ENCODE data around the gene CDH12.

DNA sequence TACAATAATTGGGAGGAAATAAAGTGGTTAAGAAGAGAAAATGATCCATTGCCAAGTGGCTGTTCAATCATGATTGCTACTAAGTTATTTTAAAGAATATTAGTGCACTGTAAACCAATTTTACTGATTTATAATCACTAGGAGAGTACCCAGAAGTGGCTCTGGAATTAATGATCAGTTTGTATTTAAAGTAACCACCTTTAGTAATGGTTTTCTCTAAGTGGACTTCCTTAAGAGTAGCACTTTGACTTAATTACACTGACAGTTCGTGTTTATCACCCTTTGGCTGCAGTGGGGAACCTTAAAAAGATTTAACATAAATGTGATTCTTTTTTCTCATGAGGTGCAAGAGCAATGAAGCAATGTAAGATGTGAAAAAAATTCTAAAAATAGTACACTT lies 310.8 kb downstream of the CDH12 start:
- TF ChIP-seq PPARA (CRISPR knock-in tag; IDR thresholded peaks at IDR 0.05; ENCODE audit: borderline replicate concordance), result no peak
- TF ChIP-seq, protein P1, sequence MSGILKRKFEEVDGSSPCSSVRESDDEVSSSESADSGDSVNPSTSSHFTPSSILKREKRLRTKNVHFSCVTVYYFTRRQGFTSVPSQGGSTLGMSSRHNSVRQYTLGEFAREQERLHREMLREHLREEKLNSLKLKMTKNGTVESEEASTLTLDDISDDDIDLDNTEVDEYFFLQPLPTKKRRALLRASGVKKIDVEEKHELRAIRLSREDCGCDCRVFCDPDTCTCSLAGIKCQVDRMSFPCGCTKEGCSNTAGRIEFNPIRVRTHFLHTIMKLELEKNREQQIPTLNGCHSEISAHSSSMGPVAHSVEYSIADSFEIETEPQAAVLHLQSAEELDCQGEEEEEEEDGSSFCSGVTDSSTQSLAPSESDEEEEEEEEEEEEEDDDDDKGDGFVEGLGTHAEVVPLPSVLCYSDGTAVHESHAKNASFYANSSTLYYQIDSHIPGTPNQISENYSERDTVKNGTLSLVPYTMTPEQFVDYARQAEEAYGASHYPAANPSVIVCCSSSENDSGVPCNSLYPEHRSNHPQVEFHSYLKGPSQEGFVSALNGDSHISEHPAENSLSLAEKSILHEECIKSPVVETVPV (CRISPR knock-in tag; IDR thresholded peaks at IDR 0.05), result no peak
- TF ChIP-seq, protein P2, sequence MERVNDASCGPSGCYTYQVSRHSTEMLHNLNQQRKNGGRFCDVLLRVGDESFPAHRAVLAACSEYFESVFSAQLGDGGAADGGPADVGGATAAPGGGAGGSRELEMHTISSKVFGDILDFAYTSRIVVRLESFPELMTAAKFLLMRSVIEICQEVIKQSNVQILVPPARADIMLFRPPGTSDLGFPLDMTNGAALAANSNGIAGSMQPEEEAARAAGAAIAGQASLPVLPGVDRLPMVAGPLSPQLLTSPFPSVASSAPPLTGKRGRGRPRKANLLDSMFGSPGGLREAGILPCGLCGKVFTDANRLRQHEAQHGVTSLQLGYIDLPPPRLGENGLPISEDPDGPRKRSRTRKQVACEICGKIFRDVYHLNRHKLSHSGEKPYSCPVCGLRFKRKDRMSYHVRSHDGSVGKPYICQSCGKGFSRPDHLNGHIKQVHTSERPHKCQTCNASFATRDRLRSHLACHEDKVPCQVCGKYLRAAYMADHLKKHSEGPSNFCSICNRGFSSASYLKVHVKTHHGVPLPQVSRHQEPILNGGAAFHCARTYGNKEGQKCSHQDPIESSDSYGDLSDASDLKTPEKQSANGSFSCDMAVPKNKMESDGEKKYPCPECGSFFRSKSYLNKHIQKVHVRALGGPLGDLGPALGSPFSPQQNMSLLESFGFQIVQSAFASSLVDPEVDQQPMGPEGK (CRISPR knock-in tag; IDR thresholded peaks at IDR 0.05; ENCODE audit: borderline replicate concordance), result no peak
- no peak for TF ChIP-seq ARNTL (CRISPR knock-in tag; IDR thresholded peaks at IDR 0.05; ENCODE audit: borderline replicate concordance, low read depth)
- TF ChIP-seq TOX (CRISPR knock-in tag; IDR thresholded peaks at IDR 0.05; ENCODE audit: borderline replicate concordance), result no peak
- TF ChIP-seq ZFP3 (CRISPR knock-in tag; IDR thresholded peaks at IDR 0.05), result no peak
- no peak for TF ChIP-seq ZC3H10 (CRISPR knock-in tag; IDR thresholded peaks at IDR 0.05)
- no peak for TF ChIP-seq ESRRG (CRISPR knock-in tag; IDR thresholded peaks at IDR 0.05)
- no peak for TF ChIP-seq RARB (CRISPR knock-in tag; IDR thresholded peaks at IDR 0.05)
- no peak for TF ChIP-seq ZNF565 (CRISPR knock-in tag; conservative IDR thresholded peaks at IDR 0.05; ENCODE audit: low read depth)
- no peak for TF ChIP-seq OSR1 (CRISPR knock-in tag; IDR thresholded peaks at IDR 0.05)
- no peak for TF ChIP-seq SNAI2 (CRISPR knock-in tag; IDR thresholded peaks at IDR 0.05)
